Cerebellar nuclear complex (tissue), 1 donor: Measurements from ENCODE around the gene GNB5.
"Not testable (repeated sequence)": the region's sequence is repeated elsewhere in the genome, so short reads cannot be mapped to it uniquely, and the experiment has no call there.

Source experiments
- DNase-seq, 2 experiments: peaks; one replicate each; lab custom pipeline; 2025; lab: John Stamatoyannopoulos, UW

The GNB5 gene

GRCh38 chr15:52191207-52191606 is at the start of gene GNB5:
Gene GNB5, minus strand, starts transcription at chr15:52191392. Its CDS starts 6,716 bp downstream, at chr15:52184676.
- DNase-seq = no peak

- DNase-seq = no peak
Measured at GRCh38 chr15:52240166-52240565, 49.0 kb upstream of the GNB5 start.

GRCh38 chr15:52238989-52239525 is 47.9 kb upstream of the GNB5 start:
- DNase-seq = not testable (repeated sequence)

GRCh38 chr15:52238149-52238548 is 47.0 kb upstream of the GNB5 start:
- no peak for DNase-seq

- DNase-seq = no peak
Measured at GRCh38 chr15:52236013-52236412, 44.8 kb upstream of the GNB5 start.

GRCh38 chr15:52234596-52235541 is 43.7 kb upstream of the GNB5 start:
- no peak for DNase-seq

GRCh38 chr15:52233405-52233804 is 42.2 kb upstream of the GNB5 start:
- DNase-seq = no peak

- no peak for DNase-seq
Measured at GRCh38 chr15:52232327-52232726, 41.1 kb upstream of the GNB5 start.

GRCh38 chr15:52230073-52230472 is 38.9 kb upstream of the GNB5 start:
- no peak for DNase-seq

GRCh38 chr15:52228921-52229320 is 37.7 kb upstream of the GNB5 start:
- no peak for DNase-seq

GRCh38 chr15:52227456-52227855 is 36.3 kb upstream of the GNB5 start:
- no peak for DNase-seq

GRCh38 chr15:52225230-52225629 is 34.0 kb upstream of the GNB5 start:
- DNase-seq = no peak

- no peak for DNase-seq
Measured at GRCh38 chr15:52224211-52224610, 33.0 kb upstream of the GNB5 start.

GRCh38 chr15:52221730-52222129 is 30.5 kb upstream of the GNB5 start:
- no peak for DNase-seq

GRCh38 chr15:52220937-52221660 is 29.9 kb upstream of the GNB5 start:
- DNase-seq = no peak

- DNase-seq = no peak
Measured at GRCh38 chr15:52220251-52220650, 29.1 kb upstream of the GNB5 start.

GRCh38 chr15:52218816-52219215 is 27.6 kb upstream of the GNB5 start:
- no peak for DNase-seq

GRCh38 chr15:52218371-52218770 is 27.2 kb upstream of the GNB5 start:
- no peak for DNase-seq

- DNase-seq = peak in 1 of 2 experiments; percentile 26
Measured at GRCh38 chr15:52217186-52217585, 26.0 kb upstream of the GNB5 start.

GRCh38 chr15:52214553-52214952 is 23.4 kb upstream of the GNB5 start:
- DNase-seq = no peak

- no peak for DNase-seq
Measured at GRCh38 chr15:52213206-52213605, 22.0 kb upstream of the GNB5 start.

GRCh38 chr15:52208306-52208946 is 17.2 kb upstream of the GNB5 start:
- peak in 1 of 2 experiments; percentile 25 for DNase-seq
